Keratinocyte (primary cell): Measurements from ENCODE around the gene MED15. TPM values are rescaled to one million over a fixed set of nuclear protein-coding genes. Genes with fewer than 3 reads are reported as not detected.

Experiments used
- DNase-seq: peaks from one replicate; pipeline ENCODE4 v3.0.0-alpha.2; 2011; ENCODE audit warnings: low read depth, missing footprints, low spot score
- FAIRE-seq: peaks from 2 replicates; lab custom pipeline; 2011; peaks lifted over from hg19 to GRCh38; lab: Jason Lieb, UNC
- H2AFZ ChIP-seq: 2 replicates; pipeline ENCODE4 v1.6.0; 2012; ENCODE audit warnings: low read length, control low read depth, inconsistent platforms; ENCODE audit not compliant: control insufficient read depth
- H3K27ac ChIP-seq: 2 replicates; pipeline ENCODE4 v1.5.1; 2011; ENCODE audit warnings: low read length; ENCODE audit not compliant: control insufficient read depth, insufficient read depth
- H3K27me3 ChIP-seq: 3 replicates; pipeline ENCODE4 v1.6.0; 2011; ENCODE audit warnings: low read length; ENCODE audit not compliant: control insufficient read depth, insufficient read depth; ENCODE audit errors: extremely low read depth
- H3K36me3 ChIP-seq, 2 experiments: 2 replicates in 1 of 2; 3 replicates in 1 of 2; pipeline ENCODE4 v1.5.1; 2011; ENCODE audit warnings: low read length in 2 of 2, mild to moderate bottlenecking in 1 of 2; ENCODE audit not compliant: control insufficient read depth in 2 of 2, insufficient read depth in 2 of 2; ENCODE audit errors: extremely low read depth in 1 of 2
- H3K4me1 ChIP-seq: 3 replicates; pipeline ENCODE4 v1.5.1; 2011; ENCODE audit warnings: low read length; ENCODE audit not compliant: control insufficient read depth, insufficient read depth; ENCODE audit errors: extremely low read depth
- H3K4me2 ChIP-seq: 3 replicates; pipeline ENCODE4 v1.6.0; 2011; ENCODE audit warnings: low read depth, low read length; ENCODE audit not compliant: control insufficient read depth, insufficient read depth; ENCODE audit errors: extremely low read depth
- H3K4me3 ChIP-seq, 3 experiments: fragments of 200-600 bp in 1 of 3; sonication (generic) in 1 of 3; 2 replicates in 2 of 3; 3 replicates in 1 of 3; pipeline ENCODE4 v1.5.1; 2011 to 2016; ENCODE audit warnings: low read length in 3 of 3, mild to moderate bottlenecking in 3 of 3, control low read depth in 2 of 3, inconsistent platforms in 1 of 3, low read depth in 1 of 3, mixed read lengths in 1 of 3, mixed run types in 1 of 3, moderate library complexity in 1 of 3; ENCODE audit not compliant: control insufficient read depth in 2 of 3, insufficient read depth in 2 of 3; ENCODE audit errors: extremely low read depth in 1 of 3
- H3K79me2 ChIP-seq: 2 replicates; pipeline ENCODE4 v1.6.0; 2012; ENCODE audit warnings: low read length; ENCODE audit not compliant: control insufficient read depth, insufficient read depth
- H3K9ac ChIP-seq: 3 replicates; pipeline ENCODE4 v1.6.0; 2011; ENCODE audit warnings: low read length; ENCODE audit not compliant: control insufficient read depth, insufficient read depth; ENCODE audit errors: extremely low read depth
- H3K9me1 ChIP-seq: 3 replicates; pipeline ENCODE4 v1.6.0; 2011; ENCODE audit warnings: low read length; ENCODE audit not compliant: control insufficient read depth, insufficient read depth; ENCODE audit errors: extremely low read depth
- H3K9me3 ChIP-seq: 2 replicates; pipeline ENCODE4 v1.5.1; 2012; ENCODE audit warnings: low read depth, low read length; ENCODE audit not compliant: control insufficient read depth
- H4K20me1 ChIP-seq: 3 replicates; pipeline ENCODE4 v1.6.0; 2011; ENCODE audit warnings: low read length; ENCODE audit not compliant: control insufficient read depth, insufficient read depth; ENCODE audit errors: extremely low read depth
- EZH2 ChIP-seq: IDR thresholded peaks from one replicate; pipeline ENCODE4 v1.6.1; 2012; ENCODE audit warnings: inconsistent platforms, mild to moderate bottlenecking, low read length, moderate library complexity
- dilution Hi-C: fragments of 300-500 bp; cut with MboI; formaldehyde crosslinking; loops from one replicate; pipeline ENCODE4 v1.7.0; 2020; ENCODE audit warnings: low sequenced_read_pairs; ENCODE audit not compliant: extremely low pct_ligation_motif_present
- polyA plus RNA-seq, 5 experiments: library from polyadenylated mRNA; depleted of rRNA in 3 of 5; stranded (reverse) in 3 of 5; stranded (forward) in 1 of 5; unstranded in 1 of 5; fragments of >200 nt; gene quantifications; 1 replicate in 1 of 5; 2 replicates in 3 of 5; 3 replicates in 1 of 5; pipeline versions ENCODE4 v1.2.1 to v1.2.3, GENCODE V29; 2011 to 2012; ENCODE audit warnings: missing spikeins in 2 of 5, low read depth in 1 of 5, low replicate concordance in 1 of 5
- TF ChIP-seq, protein P1 (sequence below), 3 experiments: IDR thresholded peaks in 1 of 3; conservative IDR thresholded peaks in 1 of 3; optimal IDR thresholded peaks in 1 of 3; 2 replicates in 2 of 3; 3 replicates in 1 of 3; pipeline versions ENCODE3 to v1.5.1; 2011; ENCODE audit warnings: low read length in 3 of 3, mild to moderate bottlenecking in 3 of 3, moderate library complexity in 2 of 3, control low read depth in 1 of 3, inconsistent platforms in 1 of 3; ENCODE audit not compliant: insufficient read depth in 2 of 3; ENCODE audit errors: extremely low read depth in 1 of 3

MED15 gene
- polyA plus RNA-seq, 1 donor (not counting 4 experiments of a cell fraction or from before 2014, with no cell fraction given): 24.9 TPM

- DNase-seq: no peak
- dilution Hi-C loops: no loop called here
- H3K9me3 ChIP-seq: no peaks in the 10 kb centered on the region
- H3K4me1 ChIP-seq: no peaks in the 10 kb centered on the region
- FAIRE-seq: no peak
- TF ChIP-seq, protein P1, sequence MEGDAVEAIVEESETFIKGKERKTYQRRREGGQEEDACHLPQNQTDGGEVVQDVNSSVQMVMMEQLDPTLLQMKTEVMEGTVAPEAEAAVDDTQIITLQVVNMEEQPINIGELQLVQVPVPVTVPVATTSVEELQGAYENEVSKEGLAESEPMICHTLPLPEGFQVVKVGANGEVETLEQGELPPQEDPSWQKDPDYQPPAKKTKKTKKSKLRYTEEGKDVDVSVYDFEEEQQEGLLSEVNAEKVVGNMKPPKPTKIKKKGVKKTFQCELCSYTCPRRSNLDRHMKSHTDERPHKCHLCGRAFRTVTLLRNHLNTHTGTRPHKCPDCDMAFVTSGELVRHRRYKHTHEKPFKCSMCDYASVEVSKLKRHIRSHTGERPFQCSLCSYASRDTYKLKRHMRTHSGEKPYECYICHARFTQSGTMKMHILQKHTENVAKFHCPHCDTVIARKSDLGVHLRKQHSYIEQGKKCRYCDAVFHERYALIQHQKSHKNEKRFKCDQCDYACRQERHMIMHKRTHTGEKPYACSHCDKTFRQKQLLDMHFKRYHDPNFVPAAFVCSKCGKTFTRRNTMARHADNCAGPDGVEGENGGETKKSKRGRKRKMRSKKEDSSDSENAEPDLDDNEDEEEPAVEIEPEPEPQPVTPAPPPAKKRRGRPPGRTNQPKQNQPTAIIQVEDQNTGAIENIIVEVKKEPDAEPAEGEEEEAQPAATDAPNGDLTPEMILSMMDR (optimal IDR thresholded peaks at IDR 0.05 in 1 of 3, IDR thresholded peaks at IDR 0.05 in 1 of 3, conservative IDR thresholded peaks at IDR 0.05 in 1 of 3; ENCODE audit: extremely low read depth in 1 of 3, insufficient read depth in 2 of 3, low read length in 3 of 3): no peak
- no peak for TF ChIP-seq EZH2
- peaks cover 86% of the 10 kb centered on the region for H3K79me2 ChIP-seq
- no peaks in the 10 kb centered on the region for H3K27me3 ChIP-seq
- no peak overlapping the region for H3K9ac ChIP-seq
- peaks cover 39 to 63% of the 10 kb centered on the region in 2 experiments for H3K36me3 ChIP-seq
- H4K20me1 ChIP-seq: peaks cover 25% of the 10 kb centered on the region
- no peak overlapping the region for H2AFZ ChIP-seq
- no peak overlapping the region for H3K4me2 ChIP-seq
- no peak overlapping the region for H3K4me3 ChIP-seq
- no peak overlapping the region for H3K27ac ChIP-seq
- peaks cover 9% of the 10 kb centered on the region for H3K9me1 ChIP-seq
Observed at GRCh38 chr22:20552443-20553401, 45.3 kb downstream of the MED15 start.

DNA sequence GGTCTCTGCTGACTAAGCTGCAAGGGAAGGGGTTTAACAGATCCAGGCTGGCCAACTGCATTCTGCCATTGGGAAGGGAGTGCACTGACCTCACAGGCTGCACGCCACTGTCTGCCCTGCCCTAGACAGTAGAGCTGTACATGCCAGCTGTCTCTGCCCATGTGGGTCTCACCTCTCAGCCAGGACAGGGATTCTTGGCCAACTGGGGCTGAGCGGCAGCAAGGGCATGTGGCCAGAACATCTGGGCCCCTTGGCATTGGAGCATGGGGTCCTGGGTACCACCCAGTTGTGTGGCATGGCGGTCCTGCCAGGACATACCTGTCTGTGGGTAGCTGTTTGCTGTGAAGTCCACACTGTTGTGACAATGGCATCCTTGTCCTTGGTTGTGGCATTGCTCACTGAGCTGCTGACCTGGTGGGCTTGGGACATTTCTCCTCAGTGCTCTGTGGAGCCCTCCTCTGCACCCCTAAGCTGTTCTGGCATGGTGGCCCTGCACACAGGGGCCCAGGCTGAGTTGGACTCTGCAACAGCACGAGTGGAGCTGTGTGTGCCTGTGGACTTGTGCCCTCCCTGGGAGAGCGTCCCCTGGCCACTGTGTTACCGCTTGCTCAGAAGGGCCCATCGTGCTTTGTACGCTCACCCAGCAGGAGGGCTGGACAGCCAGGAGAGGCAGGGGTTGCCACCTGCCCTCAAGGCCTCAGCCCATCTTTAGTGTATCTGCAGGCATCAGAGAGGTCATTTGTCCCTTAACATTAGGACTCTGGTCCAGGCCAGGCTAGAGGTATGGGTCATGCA, 46.7 kb downstream of the MED15 start:
- FAIRE-seq (no peak), DNase-seq (no peak)
- Histone ChIP-seq H3K4me1 (no peaks in the 10 kb centered on the region), H3K4me3 (no peak overlapping the region), H4K20me1 (peaks cover 17% of the 10 kb centered on the region), H3K4me2 (no peak overlapping the region), H3K36me3 (peaks cover 43 to 68% of the 10 kb centered on the region in 2 experiments), H3K9me1 (peaks cover 9% of the 10 kb centered on the region), H3K9ac (no peak overlapping the region), H2AFZ (no peak overlapping the region), H3K27me3 (no peaks in the 10 kb centered on the region), H3K9me3 (no peaks in the 10 kb centered on the region), H3K79me2 (peaks cover 81% of the 10 kb centered on the region), H3K27ac (no peak overlapping the region)
- dilution Hi-C loops: no loop called here
- no peak for TF ChIP-seq EZH2
- TF ChIP-seq, protein P1 (optimal IDR thresholded peaks at IDR 0.05 in 1 of 3, IDR thresholded peaks at IDR 0.05 in 1 of 3, conservative IDR thresholded peaks at IDR 0.05 in 1 of 3; ENCODE audit: extremely low read depth in 1 of 3, insufficient read depth in 2 of 3, low read length in 3 of 3): no peak
